ENCODE data around the gene LPCAT4. TPM values are rescaled to one million over a fixed set of nuclear protein-coding genes. Genes with fewer than 3 reads are reported as not detected.

LPCAT4 gene
- total and polyA plus RNA-seq, 9 of the 15 experiments (the other 6 are each of a cell fraction or from before 2014, with no cell fraction given): 7.3 to 34.3 (median 14.4) TPM

- H3K4me2 ChIP-seq (ENCODE audit: insufficient read depth, low read length): no peak overlapping the region
- H3K27me3 ChIP-seq (ENCODE audit: control insufficient read depth in 2 of 2, insufficient read depth in 2 of 2, low read length in 2 of 2): peaks cover 0 to 7% of the 10 kb centered on the region in 2 experiments; a peak in 1 of 5 replicates
- no peak for ATAC-seq
- CTCF ChIA-PET (ENCODE audit: low intra/inter-chr PET ratio): no interaction called here
- no peaks in the 10 kb centered on the region for H3K79me2 ChIP-seq (ENCODE audit: control insufficient read depth, insufficient read depth, low read length)
- H3K27ac ChIP-seq (ENCODE audit: extremely low read depth, low read depth, low read length): no peak overlapping the region
- H3K9me3 ChIP-seq (replicated peaks; ENCODE audit: control insufficient read depth, insufficient read depth, low read depth, low read length): no peaks in the 10 kb centered on the region
- POLR2A ChIA-PET: no interaction called here
- no peaks in the 10 kb centered on the region for H4K20me1 ChIP-seq (replicated peaks; ENCODE audit: control insufficient read depth, insufficient read depth, low read length)
- no peak overlapping the region for H3K4me3 ChIP-seq
- in situ Hi-C loops (cut with MboI) (no loop called here), intact Hi-C loops (cut with micrococcal nuclease) (no loop called here)
- DNase-seq (ENCODE audit: extremely low read depth in 1 of 4, low spot score in 3 of 4): no peak
- FAIRE-seq: no peak
- peaks cover 10% of the 10 kb centered on the region; the same call in 1 of the 3 replicates for H3K36me3 ChIP-seq (ENCODE audit: control insufficient read depth, insufficient read depth, low read length)
- H2AFZ ChIP-seq (ENCODE audit: low read depth, low read length): no peak overlapping the region
- H3K9ac ChIP-seq (ENCODE audit: insufficient read depth in 1 of 2, low read depth in 2 of 2, low read length in 2 of 2): no peak overlapping the region
- WGBS (ENCODE audit: insufficient coverage, low coverage, missing lambda C conversion rate): 75% methylated on average over 2 of the region's 2 CpGs
- H3K9me1 ChIP-seq (ENCODE audit: control insufficient read depth, insufficient read depth, low read length): no peaks in the 10 kb centered on the region
- no peaks in the 10 kb centered on the region for H3K4me1 ChIP-seq (replicated peaks in 1 of 2; ENCODE audit: control insufficient read depth in 2 of 2, insufficient read depth in 2 of 2, low read length in 2 of 2)
- BruUV-seq (replicated peaks): no TSS peak
- TF ChIP-seq, protein P1, sequence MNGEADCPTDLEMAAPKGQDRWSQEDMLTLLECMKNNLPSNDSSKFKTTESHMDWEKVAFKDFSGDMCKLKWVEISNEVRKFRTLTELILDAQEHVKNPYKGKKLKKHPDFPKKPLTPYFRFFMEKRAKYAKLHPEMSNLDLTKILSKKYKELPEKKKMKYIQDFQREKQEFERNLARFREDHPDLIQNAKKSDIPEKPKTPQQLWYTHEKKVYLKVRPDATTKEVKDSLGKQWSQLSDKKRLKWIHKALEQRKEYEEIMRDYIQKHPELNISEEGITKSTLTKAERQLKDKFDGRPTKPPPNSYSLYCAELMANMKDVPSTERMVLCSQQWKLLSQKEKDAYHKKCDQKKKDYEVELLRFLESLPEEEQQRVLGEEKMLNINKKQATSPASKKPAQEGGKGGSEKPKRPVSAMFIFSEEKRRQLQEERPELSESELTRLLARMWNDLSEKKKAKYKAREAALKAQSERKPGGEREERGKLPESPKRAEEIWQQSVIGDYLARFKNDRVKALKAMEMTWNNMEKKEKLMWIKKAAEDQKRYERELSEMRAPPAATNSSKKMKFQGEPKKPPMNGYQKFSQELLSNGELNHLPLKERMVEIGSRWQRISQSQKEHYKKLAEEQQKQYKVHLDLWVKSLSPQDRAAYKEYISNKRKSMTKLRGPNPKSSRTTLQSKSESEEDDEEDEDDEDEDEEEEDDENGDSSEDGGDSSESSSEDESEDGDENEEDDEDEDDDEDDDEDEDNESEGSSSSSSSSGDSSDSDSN (IDR thresholded peaks at IDR 0.05; ENCODE audit: borderline replicate concordance in 1 of 2, low read depth in 2 of 2, low read length in 2 of 2): no peak
- TF ChIP-seq, protein P2, sequence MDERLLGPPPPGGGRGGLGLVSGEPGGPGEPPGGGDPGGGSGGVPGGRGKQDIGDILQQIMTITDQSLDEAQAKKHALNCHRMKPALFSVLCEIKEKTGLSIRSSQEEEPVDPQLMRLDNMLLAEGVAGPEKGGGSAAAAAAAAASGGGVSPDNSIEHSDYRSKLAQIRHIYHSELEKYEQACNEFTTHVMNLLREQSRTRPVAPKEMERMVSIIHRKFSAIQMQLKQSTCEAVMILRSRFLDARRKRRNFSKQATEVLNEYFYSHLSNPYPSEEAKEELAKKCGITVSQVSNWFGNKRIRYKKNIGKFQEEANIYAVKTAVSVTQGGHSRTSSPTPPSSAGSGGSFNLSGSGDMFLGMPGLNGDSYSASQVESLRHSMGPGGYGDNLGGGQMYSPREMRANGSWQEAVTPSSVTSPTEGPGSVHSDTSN (CRISPR knock-in tag; IDR thresholded peaks at IDR 0.05; ENCODE audit: low read depth): no peak
- TF ChIP-seq, protein P2 (tag; conservative IDR thresholded peaks at IDR 0.05; ENCODE audit: low read depth): no peak
- TF ChIP-seq SIN3A (IDR thresholded peaks at IDR 0.05; ENCODE audit: borderline replicate concordance in 2 of 2, control insufficient read depth in 1 of 2, low read depth in 2 of 2, low read length in 2 of 2): no peak
- no peak for TF ChIP-seq MCM2 (IDR thresholded peaks at IDR 0.05; ENCODE audit: low read depth)
- TF ChIP-seq CHD4 (IDR thresholded peaks at IDR 0.05; ENCODE audit: insufficient read depth, insufficient replicate concordance, low read depth, low read length, poor library complexity, severe bottlenecking): no peak
- no peak for TF ChIP-seq HMG20B (CRISPR knock-in tag; IDR thresholded peaks at IDR 0.05)
- TF ChIP-seq ZNF24 (IDR thresholded peaks at IDR 0.05): no peak
- peak; percentile 82 for TF ChIP-seq PTTG1 (tag; IDR thresholded peaks at IDR 0.05; ENCODE audit: low read depth)
- no peak for TF ChIP-seq TRIM28 (IDR thresholded peaks at IDR 0.05)
- no peak for TF ChIP-seq FOXJ2 (tag; IDR thresholded peaks at IDR 0.05)
- TF ChIP-seq EP400 (IDR thresholded peaks at IDR 0.05): no peak
- no peak for TF ChIP-seq TAF15 (IDR thresholded peaks at IDR 0.05; ENCODE audit: low read depth, low read length)
- TF ChIP-seq, protein P3, sequence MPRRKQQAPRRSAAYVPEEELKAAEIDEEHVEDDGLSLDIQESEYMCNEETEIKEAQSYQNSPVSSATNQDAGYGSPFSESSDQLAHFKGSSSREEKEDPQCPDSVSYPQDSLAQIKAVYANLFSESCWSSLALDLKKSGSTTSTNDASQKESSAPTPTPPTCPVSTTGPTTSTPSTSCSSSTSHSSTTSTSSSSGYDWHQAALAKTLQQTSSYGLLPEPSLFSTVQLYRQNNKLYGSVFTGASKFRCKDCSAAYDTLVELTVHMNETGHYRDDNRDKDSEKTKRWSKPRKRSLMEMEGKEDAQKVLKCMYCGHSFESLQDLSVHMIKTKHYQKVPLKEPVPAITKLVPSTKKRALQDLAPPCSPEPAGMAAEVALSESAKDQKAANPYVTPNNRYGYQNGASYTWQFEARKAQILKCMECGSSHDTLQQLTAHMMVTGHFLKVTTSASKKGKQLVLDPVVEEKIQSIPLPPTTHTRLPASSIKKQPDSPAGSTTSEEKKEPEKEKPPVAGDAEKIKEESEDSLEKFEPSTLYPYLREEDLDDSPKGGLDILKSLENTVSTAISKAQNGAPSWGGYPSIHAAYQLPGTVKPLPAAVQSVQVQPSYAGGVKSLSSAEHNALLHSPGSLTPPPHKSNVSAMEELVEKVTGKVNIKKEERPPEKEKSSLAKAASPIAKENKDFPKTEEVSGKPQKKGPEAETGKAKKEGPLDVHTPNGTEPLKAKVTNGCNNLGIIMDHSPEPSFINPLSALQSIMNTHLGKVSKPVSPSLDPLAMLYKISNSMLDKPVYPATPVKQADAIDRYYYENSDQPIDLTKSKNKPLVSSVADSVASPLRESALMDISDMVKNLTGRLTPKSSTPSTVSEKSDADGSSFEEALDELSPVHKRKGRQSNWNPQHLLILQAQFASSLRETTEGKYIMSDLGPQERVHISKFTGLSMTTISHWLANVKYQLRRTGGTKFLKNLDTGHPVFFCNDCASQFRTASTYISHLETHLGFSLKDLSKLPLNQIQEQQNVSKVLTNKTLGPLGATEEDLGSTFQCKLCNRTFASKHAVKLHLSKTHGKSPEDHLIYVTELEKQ (CRISPR knock-in tag; IDR thresholded peaks at IDR 0.05): no peak
Observed at GRCh38 chr15:34376856-34377255, 9.9 kb upstream of the LPCAT4 start.

Data from K562 (cell line).